NCI-H82 treated with DMSO at 0.1 percent for 48 hours (cell line): ENCODE results near the gene SARDH.

Experiments
- DNase-seq: peaks from one replicate; lab custom pipeline; 2025; ENCODE audit not compliant: unreplicated experiment; lab: John Stamatoyannopoulos, UW

Gene SARDH

GRCh38 chr9:133737774-133738639 lies at the start of gene SARDH:
Gene SARDH (minus strand): TSS chr9:133738352. CDS start chr9:133734173, 4,179 bp downstream.
- peak; percentile 58 for DNase-seq

- DNase-seq, result no peak
Measured at GRCh38 chr9:133787754-133788025, 49.5 kb upstream of the SARDH start.

- no peak for DNase-seq
Measured at GRCh38 chr9:133786907-133787753, 49.0 kb upstream of the SARDH start.

- no peak for DNase-seq
Measured at GRCh38 chr9:133786371-133786753, 48.2 kb upstream of the SARDH start.

- no peak for DNase-seq
Measured at GRCh38 chr9:133785753-133786370, 47.7 kb upstream of the SARDH start.

- no peak for DNase-seq
Measured at GRCh38 chr9:133784731-133785561, 46.8 kb upstream of the SARDH start.

GRCh38 chr9:133783331-133783731 lies 45.2 kb upstream of the SARDH start:
- no peak for DNase-seq

- peak; percentile 13 for DNase-seq
Measured at GRCh38 chr9:133782157-133783130, 44.3 kb upstream of the SARDH start.

GRCh38 chr9:133781828-133782135 lies 43.6 kb upstream of the SARDH start:
- DNase-seq, result no peak

GRCh38 chr9:133780962-133781827 lies 43.0 kb upstream of the SARDH start:
- no peak for DNase-seq

GRCh38 chr9:133780404-133780945 lies 42.3 kb upstream of the SARDH start:
- DNase-seq, result no peak

GRCh38 chr9:133779516-133780403 lies 41.6 kb upstream of the SARDH start:
- no peak for DNase-seq

GRCh38 chr9:133779081-133779480 lies 40.9 kb upstream of the SARDH start:
- no peak for DNase-seq

GRCh38 chr9:133778336-133779013 lies 40.3 kb upstream of the SARDH start:
- no peak for DNase-seq

GRCh38 chr9:133777871-133778270 lies 39.7 kb upstream of the SARDH start:
- DNase-seq, result no peak

GRCh38 chr9:133777068-133777791 lies 39.1 kb upstream of the SARDH start:
- no peak for DNase-seq
